ENCODE measurements around the gene CCDC141. TPM values are rescaled to one million over a fixed set of nuclear protein-coding genes. Genes with fewer than 3 reads are reported as not detected.
A peak's percentile ranks its signal among the peaks of the same experiment; 100 is the strongest.

CCDC141 gene
- total RNA-seq, 1 donor from 2014 or later, result 90.3 TPM

- no peak for DNase-seq (ENCODE audit: low spot score)
Measured at GRCh38 chr2:178871536-178871935, 178.4 kb downstream of the CCDC141 start.

GRCh38 chr2:178870703-178871102, 179.2 kb downstream of the CCDC141 start:
- DNase-seq (ENCODE audit: low spot score), result no peak

DNA sequence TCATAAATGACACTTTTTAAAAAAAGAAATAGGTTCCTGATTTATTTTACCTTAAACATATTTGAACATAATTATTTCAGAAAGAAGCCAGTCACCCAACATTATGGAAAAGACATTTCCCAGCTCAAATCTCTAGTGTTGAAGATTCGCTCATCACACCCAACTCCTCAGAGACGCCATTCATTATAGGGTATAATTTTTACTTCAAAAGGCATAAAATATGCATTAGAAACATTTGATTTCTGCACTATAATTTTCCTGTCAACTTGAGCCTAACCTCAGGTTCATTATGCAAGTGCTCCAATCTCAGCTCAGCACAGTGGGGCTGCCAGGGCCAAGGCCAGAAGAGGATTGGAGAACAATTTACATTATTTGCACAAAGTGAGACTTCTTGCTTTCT, 183.9 kb downstream of the CCDC141 start:
- no peak for DNase-seq (ENCODE audit: low spot score)

DNA sequence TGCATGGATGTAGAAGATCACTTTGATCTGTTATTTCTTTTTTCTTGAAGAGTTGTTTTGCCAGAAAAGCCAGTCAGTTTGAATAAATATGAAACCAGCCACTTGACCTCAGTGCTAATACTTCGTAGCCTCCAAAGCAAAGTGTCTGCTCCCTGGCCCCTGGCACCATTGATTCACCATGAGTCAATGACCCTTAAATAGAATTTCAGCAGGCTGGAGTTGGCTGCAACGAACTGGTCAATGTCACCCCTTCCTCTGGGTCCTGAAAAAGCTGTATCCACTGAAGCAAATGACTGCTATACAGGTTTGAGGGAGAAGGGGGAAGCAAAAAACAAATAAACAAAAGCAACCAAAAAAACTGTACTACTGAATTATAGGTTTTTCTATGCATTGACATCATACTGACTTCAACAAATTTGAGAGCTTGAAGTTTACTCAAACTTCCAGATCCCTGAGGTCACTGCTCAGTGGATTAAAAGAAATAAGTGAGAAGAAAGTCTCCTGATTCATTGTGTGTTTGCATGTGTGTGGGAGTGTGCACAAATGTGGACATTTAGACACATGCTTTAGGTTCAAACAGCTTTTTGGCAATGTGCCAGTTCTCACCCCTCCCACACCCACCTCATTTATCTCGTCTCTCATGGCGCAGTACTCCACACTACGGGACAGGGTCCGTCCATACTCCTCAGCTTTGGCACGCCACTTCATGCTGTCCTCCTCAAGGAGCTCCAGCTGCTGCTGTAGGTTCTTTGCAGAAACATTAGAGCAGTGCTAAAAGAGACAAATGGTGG, 184.6 kb downstream of the CCDC141 start:
- no peak for DNase-seq (ENCODE audit: low spot score)

- DNase-seq (ENCODE audit: low spot score), result peak; percentile 24
Measured at GRCh38 chr2:178863856-178864620, 185.9 kb downstream of the CCDC141 start.

GRCh38 chr2:178863130-178863855, 186.6 kb downstream of the CCDC141 start:
- DNase-seq (ENCODE audit: low spot score), result no peak

DNA sequence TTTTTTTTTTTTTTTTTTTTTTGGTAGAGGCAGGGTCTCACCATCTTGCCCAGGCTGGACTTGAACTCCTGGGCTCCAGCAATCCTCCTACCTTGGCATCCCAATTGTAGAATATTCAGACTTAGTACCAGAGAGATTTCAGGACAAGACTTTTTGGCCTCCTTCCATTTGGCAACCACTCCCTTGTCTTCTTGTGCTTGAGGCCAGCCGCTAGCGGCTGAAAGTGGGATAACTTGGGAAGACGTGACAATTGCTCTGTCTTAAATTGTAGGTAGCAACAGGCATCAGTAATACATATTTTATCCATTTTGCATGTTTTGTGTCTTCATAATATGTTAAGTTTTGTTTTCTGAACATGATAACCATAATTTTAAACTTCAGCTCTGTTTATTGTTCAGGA, 189.4 kb downstream of the CCDC141 start:
- DNase-seq (ENCODE audit: low spot score), result peak; percentile 53

DNA sequence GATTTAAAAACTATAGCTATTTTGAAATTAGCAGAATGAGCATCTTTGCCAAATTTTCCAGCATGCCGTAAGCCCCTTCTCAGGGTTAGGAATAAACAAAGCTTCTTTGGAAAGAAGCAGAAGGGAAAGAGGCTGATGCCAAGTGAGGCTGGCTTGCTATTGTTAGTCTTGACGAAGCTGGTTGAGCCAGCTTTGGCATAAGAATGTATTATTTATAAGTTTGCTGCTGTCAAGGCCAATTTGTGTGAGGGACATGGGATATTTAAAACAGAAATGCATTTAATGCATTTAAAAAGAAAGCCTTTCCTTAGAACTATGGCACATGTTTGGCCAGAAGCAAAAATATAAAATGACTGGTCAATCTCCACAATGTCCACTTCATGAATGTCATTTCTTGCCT, 190.2 kb downstream of the CCDC141 start:
- no peak for DNase-seq (ENCODE audit: low spot score)

- DNase-seq (ENCODE audit: low spot score), result no peak
Measured at GRCh38 chr2:178858896-178859625, 190.9 kb downstream of the CCDC141 start.

DNA sequence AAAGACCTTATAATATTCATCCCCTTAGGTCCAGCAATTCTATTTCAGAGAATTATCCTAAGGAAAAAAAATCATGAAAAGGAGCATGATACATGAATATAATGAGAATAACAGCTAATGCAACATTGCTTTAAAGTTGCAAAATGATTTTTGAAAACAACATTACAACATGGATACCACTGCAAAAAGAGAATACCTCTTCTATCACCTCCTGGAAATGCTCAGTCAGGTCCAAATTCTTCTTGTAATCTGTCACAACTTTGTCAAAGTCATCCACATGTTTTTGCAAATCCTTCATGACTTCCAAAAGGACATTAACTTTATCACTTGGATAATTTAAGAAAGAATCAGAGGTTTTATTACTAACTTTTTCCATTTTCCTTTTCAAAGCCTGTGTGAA, 194.8 kb downstream of the CCDC141 start:
- no peak for DNase-seq (ENCODE audit: low spot score)

GRCh38 chr2:178848335-178848734, 201.6 kb downstream of the CCDC141 start:
- DNase-seq (ENCODE audit: low spot score), result no peak

DNA sequence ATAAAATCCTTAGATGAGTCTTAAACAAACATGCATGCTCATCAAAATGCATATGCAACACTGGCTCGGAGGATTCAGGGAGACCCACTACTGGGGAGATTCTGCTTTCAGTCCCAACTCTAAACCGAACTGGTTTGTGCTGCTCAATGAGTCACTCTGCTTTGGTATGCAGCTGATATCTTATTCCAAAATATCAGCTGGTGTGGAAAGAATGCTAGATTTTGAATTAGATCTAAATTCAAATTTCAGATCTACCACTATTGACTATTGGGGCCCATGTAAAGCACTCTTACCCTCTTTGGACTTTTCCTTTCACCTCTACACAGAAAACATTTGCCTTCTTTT, 203.5 kb downstream of the CCDC141 start:
- no peak for DNase-seq (ENCODE audit: low spot score)

DNA sequence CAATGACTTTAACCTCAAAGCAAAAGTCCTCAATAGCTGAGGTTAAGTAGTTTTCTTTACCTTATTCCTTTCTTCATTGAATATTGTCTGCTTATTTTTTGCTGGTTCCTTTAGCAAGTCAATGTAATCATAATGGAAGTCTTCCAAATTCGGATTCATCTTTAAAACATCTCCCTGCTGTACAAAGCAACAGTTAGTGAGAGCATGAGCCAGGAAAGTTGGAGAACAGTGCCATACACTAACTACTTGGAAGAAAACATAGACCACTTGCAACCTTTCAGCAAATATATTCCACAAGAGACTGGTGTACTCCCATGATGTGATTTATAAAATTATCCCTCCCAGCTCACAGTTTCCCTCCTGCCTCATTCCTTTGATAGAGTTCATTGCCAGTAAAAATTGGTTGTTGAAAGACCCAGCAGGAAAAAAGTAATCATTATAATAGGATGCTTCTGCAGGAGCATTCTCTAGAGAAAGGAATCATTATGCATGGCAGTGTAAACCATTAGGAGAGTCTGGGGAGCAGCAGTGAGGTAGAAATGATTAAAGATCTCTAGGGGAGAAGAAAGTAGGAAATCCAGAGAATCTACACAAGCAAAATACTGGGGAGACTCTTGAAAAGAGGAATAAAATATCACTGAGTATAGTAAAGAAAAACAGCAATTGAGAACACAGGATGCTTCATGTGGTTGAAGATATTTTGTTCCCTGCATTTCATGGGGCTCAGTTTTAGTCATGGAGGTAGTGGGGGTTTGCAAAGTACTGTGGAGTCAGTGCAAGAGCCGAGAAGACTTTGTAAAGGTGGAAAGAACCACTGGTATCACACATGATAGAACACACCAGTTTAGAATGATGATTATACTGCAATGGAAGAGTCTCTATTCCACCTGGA, 204.1 kb downstream of the CCDC141 start:
- DNase-seq (ENCODE audit: low spot score), result no peak

- DNase-seq (ENCODE audit: low spot score), result no peak
Measured at GRCh38 chr2:178844701-178845100, 205.2 kb downstream of the CCDC141 start.

DNA sequence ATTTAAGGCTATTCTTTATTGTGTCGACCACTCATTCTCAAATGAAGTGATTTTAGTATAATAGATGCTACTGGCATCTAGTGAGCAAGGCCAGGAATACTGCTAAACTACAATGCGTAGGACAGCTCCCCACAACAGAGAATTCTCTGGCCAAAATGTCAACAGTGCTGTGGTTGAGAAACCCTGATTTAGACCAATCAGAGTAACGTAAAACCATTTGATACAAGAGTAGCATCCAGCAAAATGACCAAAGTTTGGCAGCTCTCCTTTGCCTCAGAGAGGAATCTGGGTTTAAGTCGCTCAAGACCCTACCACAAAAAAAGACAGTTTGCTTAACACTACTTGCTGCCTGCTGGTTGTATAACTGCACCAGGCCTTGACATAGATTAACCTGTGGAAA, 205.7 kb downstream of the CCDC141 start:
- no peak for DNase-seq (ENCODE audit: low spot score)

GRCh38 chr2:178843697-178844096, 206.2 kb downstream of the CCDC141 start:
- no peak for DNase-seq (ENCODE audit: low spot score)

DNA sequence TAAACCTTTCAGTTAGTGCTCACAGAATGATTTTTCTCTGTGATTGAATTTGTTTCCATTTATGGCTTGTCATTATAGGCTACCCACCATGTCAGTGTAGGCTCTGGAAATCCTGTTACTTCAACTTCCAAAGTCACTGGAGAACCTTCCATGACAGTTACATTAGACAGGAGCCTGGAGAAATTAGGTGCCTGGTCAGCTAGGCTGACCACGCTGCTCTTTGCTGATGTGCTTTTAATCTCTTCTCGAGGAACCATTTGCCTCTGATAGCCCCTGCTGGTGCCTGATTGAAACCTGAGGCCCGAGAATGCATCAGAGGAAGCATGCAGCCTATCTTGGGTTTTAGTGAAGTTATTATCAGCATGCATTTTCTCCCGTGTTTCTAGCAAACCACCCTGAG, 213.1 kb downstream of the CCDC141 start:
- no peak for DNase-seq (ENCODE audit: low spot score)

GRCh38 chr2:178834086-178834485, 215.9 kb downstream of the CCDC141 start:
- DNase-seq (ENCODE audit: low spot score), result no peak

GRCh38 chr2:178833382-178833781, 216.6 kb downstream of the CCDC141 start:
- no peak for DNase-seq (ENCODE audit: low spot score)

DNA sequence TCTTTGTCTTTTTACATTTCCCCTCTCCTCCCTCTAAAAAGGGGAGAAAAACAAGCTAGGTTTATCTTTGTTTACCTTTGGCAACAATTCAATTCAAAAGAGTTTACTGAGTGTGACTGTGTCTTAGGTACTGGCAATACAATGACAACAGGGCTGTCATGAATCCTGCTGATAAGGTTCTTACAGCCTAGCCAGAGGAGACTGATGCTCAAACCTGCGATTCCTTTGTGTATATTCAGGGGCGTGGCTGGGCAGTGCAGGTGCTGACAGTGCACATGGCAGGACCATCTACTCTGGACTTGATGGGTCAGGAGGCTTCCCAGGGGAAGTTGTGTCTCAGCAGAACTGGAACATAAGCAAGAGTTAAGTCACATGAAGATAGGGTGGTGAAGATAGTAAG, 219.5 kb downstream of the CCDC141 start:
- no peak for DNase-seq (ENCODE audit: low spot score)

DNA sequence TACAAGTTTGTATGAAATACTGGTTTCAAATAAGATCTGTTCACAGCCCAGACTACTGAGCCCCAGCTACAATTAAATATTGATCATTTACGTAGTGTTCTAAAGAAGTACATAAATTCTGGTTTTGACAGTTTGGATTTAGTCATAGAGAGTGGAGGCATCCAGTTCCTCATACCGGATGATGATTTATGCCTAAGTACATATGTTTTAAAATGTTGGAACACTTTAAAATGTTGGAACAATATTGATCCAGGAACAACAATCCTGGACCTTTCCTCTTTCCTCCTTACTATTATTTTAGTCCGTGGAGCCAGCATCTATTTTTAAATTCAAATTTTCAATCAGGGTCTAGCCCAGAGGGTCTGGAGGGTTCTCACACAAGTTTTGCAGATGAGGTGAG, 220.0 kb downstream of the CCDC141 start:
- no peak for DNase-seq (ENCODE audit: low spot score)

Measured in mucosa of gallbladder (tissue), 1 donor.